H1 (cell line): Measurements from ENCODE around the gene PAK6. TPM values are rescaled to one million over a fixed set of nuclear protein-coding genes. Genes with fewer than 3 reads are reported as not detected.

Experiments
- ASH2L ChIP-seq: fragments of 200-600, 300-600 bp; sonication (generic); IDR thresholded peaks from one replicate; pipeline ENCODE4 v1.7.1; 2017; ENCODE audit warnings: low read length
- BACH1 ChIP-seq: IDR thresholded peaks from 2 replicates; pipeline ENCODE4 v1.6.1; 2012; ENCODE audit warnings: low read length, improper control_type of control experiment
- BCL11A ChIP-seq, 2 experiments: IDR thresholded peaks; one replicate each; pipeline ENCODE4 v1.6.1; 2011; ENCODE audit warnings: low read depth in 2 of 2, low read length in 2 of 2, mild to moderate bottlenecking in 2 of 2
- BRCA1 ChIP-seq: IDR thresholded peaks from 2 replicates; pipeline ENCODE4 v1.6.1; 2012; ENCODE audit warnings: low read depth, low read length, improper control_type of control experiment
- CREB1 ChIP-seq: IDR thresholded peaks from 2 replicates; pipeline ENCODE4 v1.6.1; 2012; ENCODE audit warnings: inconsistent platforms
- EP300 ChIP-seq, 2 experiments: IDR thresholded peaks; 1 replicate in 1 of 2; 2 replicates in 1 of 2; pipeline ENCODE4 v1.6.1; 2011 to 2012; ENCODE audit warnings: low read depth in 2 of 2, low read length in 2 of 2, mild to moderate bottlenecking in 2 of 2, borderline replicate concordance in 1 of 2, inconsistent platforms in 1 of 2, moderate library complexity in 1 of 2
- FOSL1 ChIP-seq: IDR thresholded peaks from 2 replicates; pipeline ENCODE4 v1.6.1; 2011; ENCODE audit warnings: mild to moderate bottlenecking, low read depth, low read length, moderate library complexity; ENCODE audit not compliant: insufficient read depth
- HDAC2 ChIP-seq, 2 experiments: fragments of 300-600 bp in 1 of 2; sonication (generic) in 1 of 2; IDR thresholded peaks; 2 replicates each; pipeline ENCODE4 v1.6.1; 2011 to 2012; ENCODE audit warnings: low read depth in 2 of 2, low read length in 2 of 2, mild to moderate bottlenecking in 2 of 2, moderate library complexity in 2 of 2, borderline replicate concordance in 1 of 2, inconsistent platforms in 1 of 2
- JUN ChIP-seq: IDR thresholded peaks from 2 replicates; pipeline ENCODE4 v1.6.1; 2011; ENCODE audit warnings: low read depth, mild to moderate bottlenecking, improper control_type of control experiment, low read length
- JUND ChIP-seq: IDR thresholded peaks from 2 replicates; pipeline ENCODE4 v1.6.1; 2011; ENCODE audit warnings: mild to moderate bottlenecking, improper control_type of control experiment, low read length
- KDM4A ChIP-seq: IDR thresholded peaks from one replicate; pipeline ENCODE4 v1.7.1; 2012; ENCODE audit warnings: low read depth, mild to moderate bottlenecking, moderate library complexity, low read length, inconsistent platforms; ENCODE audit not compliant: severe bottlenecking
- MAFK ChIP-seq: IDR thresholded peaks from 2 replicates; pipeline ENCODE4 v1.6.1; 2012; ENCODE audit warnings: low read depth, mild to moderate bottlenecking, improper control_type of control experiment, low read length
- MAX ChIP-seq: IDR thresholded peaks from 2 replicates; pipeline ENCODE4 v1.6.1; 2012; ENCODE audit warnings: inconsistent platforms
- PHF8 ChIP-seq: fragments of 200-600 bp; sonication (generic); conservative IDR thresholded peaks from 2 replicates; pipeline ENCODE4 v1.7.1; 2012; ENCODE audit warnings: low read depth, mild to moderate bottlenecking, inconsistent platforms, low read length, moderate library complexity
- RAD21 ChIP-seq, 2 experiments: IDR thresholded peaks in 1 of 2; conservative IDR thresholded peaks in 1 of 2; 2 replicates each; pipeline ENCODE4 v1.6.1; 2011; ENCODE audit warnings: low read depth in 2 of 2, low read length in 2 of 2, improper control_type of control experiment in 1 of 2, inconsistent platforms in 1 of 2, mild to moderate bottlenecking in 1 of 2, moderate library complexity in 1 of 2
- RXRA ChIP-seq: IDR thresholded peaks from 2 replicates; pipeline ENCODE4 v1.6.1; 2011; ENCODE audit warnings: low read depth, mild to moderate bottlenecking, low read length, moderate library complexity; ENCODE audit not compliant: insufficient read depth
- SIX5 ChIP-seq: IDR thresholded peaks from 2 replicates; pipeline ENCODE4 v1.6.1; 2011; ENCODE audit warnings: mild to moderate bottlenecking, low read depth, low read length
- SP4 ChIP-seq: IDR thresholded peaks from 2 replicates; pipeline ENCODE4 v1.6.1; 2012; ENCODE audit warnings: low read length, inconsistent platforms
- SRF ChIP-seq: IDR thresholded peaks from 2 replicates; pipeline ENCODE4 v1.6.1; 2011; ENCODE audit warnings: mild to moderate bottlenecking, low read depth, low read length, moderate library complexity
- TBP ChIP-seq: IDR thresholded peaks from 2 replicates; pipeline ENCODE4 v1.6.1; 2011; ENCODE audit warnings: low read depth, low read length, improper control_type of control experiment
- TEAD4 ChIP-seq: IDR thresholded peaks from 2 replicates; pipeline ENCODE4 v1.6.1; 2012; ENCODE audit warnings: low read depth, low read length, inconsistent platforms, mixed read lengths
- USF2 ChIP-seq: IDR thresholded peaks from 2 replicates; pipeline ENCODE4 v1.6.1; 2011; ENCODE audit warnings: low read length, improper control_type of control experiment
- YY1 ChIP-seq: IDR thresholded peaks from 2 replicates; pipeline ENCODE4 v1.6.1; 2011; ENCODE audit warnings: low read depth, mild to moderate bottlenecking, low read length
- polyA plus RNA-seq, 7 experiments: library from polyadenylated mRNA; depleted of rRNA in 3 of 7; stranded (reverse) in 5 of 7; unstranded in 2 of 7; fragments of >200 nt in 5 of 7; fragments of 200-250 nt in 2 of 7; gene quantifications; 1 replicate in 5 of 7; 2 replicates in 1 of 7; 4 replicates in 1 of 7; pipeline versions ENCODE4 v1.2.1 to v1.2.3, GENCODE V29; 2011 to 2013; ENCODE audit warnings: missing spikeins in 2 of 7, mixed read lengths in 2 of 7
- total RNA-seq: library from RNA; stranded (reverse); fragmentation: NEBNext Ultra II Directional; extraction: Animal tissue kit (Norgen Biotek cat#: 25700); gene quantifications from 2 replicates; pipeline ENCODE4 v1.2.1, GENCODE V29; 2021

The PAK6 gene
- total and polyA plus RNA-seq, 2 of the 8 experiments (the other 6 are each of a cell fraction or from before 2014, with no cell fraction given), result 6.9 to 9.4 TPM

DNA sequence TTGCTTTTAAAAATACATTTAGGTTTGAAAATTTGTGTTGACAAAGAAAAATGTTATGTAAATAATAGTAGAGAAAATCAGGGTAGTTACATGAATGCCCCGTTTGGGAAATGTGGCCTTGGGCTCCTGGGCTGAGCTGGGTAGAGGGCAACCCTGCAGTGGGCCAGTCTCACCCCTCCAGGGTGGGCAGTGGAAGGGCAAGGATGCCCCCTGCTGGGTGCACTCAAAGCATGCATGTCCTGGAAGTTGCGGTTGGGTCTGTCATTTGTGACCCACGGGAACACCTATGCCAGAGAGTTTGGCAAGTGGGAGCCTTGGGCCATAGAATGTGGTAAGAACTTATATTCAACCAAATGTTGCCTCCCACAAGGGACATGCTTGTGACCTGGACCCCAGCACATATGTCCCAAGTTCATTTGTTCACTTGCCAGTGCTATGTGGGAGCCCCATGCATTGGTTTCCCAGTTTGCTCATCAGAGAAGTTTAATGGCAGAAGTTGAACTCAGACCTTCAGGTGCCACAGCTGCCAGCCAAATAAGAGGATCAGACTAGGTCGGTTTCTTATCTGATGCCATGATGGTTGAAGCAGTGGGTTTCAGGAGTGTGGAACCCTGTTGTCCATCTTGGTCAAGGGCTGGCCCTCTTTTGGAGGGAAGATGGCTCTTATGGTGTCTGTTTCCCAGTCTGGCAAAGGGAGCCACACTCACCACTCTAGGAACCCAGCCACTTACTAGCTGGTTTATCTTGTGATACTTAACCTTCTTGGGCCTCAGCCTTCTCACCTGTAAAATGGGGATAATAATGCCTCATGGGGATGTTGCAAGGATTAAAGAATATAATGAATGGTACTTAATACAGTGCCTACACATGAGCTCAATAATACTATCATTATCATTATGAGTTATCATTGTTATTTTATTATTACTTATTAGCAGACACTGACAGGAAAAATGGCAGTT is 71.4 kb downstream of the PAK6 start (continued):
- TF ChIP-seq USF2 (no peak), TBP (no peak), HDAC2 (IDR thresholded peaks at IDR 0.05; ENCODE audit: borderline replicate concordance in 1 of 2, low read depth in 2 of 2, low read length in 2 of 2) (no peak), SRF (no peak), BRCA1 (no peak), RAD21 (IDR thresholded peaks at IDR 0.05 in 1 of 2, conservative IDR thresholded peaks at IDR 0.05 in 1 of 2; ENCODE audit: low read depth in 2 of 2, low read length in 2 of 2) (peak; percentile 98), MAFK (no peak), KDM4A (no peak), SP4 (no peak), BACH1 (no peak), EP300 (IDR thresholded peaks at IDR 0.05; ENCODE audit: borderline replicate concordance in 1 of 2, low read depth in 2 of 2, low read length in 2 of 2) (no peak), BCL11A (IDR thresholded peaks at IDR 0.05; ENCODE audit: low read depth in 2 of 2, low read length in 2 of 2) (no peak), CREB1 (no peak), TEAD4 (no peak), MAX (0 out of 2 replicates have a peak, but pooled peaks have one; percentile 13), FOSL1 (no peak), JUN (no peak), YY1 (peak; percentile 17; the same call in 1 of the 2 replicates), PHF8 (no peak), ASH2L (no peak), RXRA (no peak), JUND (no peak), SIX5 (no peak)
